ENCODE data around the gene SBNO2. TPM values are rescaled to one million over a fixed set of nuclear protein-coding genes. Genes with fewer than 3 reads are reported as not detected.

SBNO2 gene
- total and polyA plus RNA-seq, 4 donors = 2.2 to 25.0 (median 15.0) TPM

DNA sequence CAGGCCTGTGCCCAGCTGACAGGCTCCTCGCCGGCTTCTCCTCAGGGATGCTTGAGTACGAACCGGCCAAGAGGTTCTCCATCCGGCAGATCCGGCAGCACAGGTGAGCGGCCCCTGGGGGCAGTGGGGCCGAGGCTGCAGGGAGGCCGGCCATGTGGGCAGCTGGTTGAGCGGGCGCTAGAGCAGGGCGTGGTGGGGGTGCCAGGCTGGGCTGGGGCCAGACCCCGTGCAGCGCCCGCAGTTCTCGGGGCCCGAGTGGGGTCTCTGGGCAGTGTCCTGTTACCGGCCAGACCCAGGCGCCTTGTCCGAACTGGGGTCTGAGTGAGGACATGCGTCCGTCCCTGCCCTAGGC, 47.8 kb upstream of the SBNO2 start:
- Histone ChIP-seq H3K4me1 (ENCODE audit: control insufficient read depth in 4 of 4, insufficient read depth in 4 of 4, low read length in 3 of 4) (peaks cover 0 to 7% (median 3%) of the 10 kb centered on the region in 4 donors), H3K4me3 (ENCODE audit: low read depth in 1 of 3, low read length in 3 of 3) (no peak overlapping the region), H3K27ac (ENCODE audit: low read depth in 1 of 2, low read length in 2 of 2) (no peak overlapping the region), H3K9me3 (ENCODE audit: control insufficient read depth in 4 of 4, low read length in 3 of 4) (no peaks in the 10 kb centered on the region), H3K27me3 (ENCODE audit: control insufficient read depth in 4 of 4, insufficient read depth in 4 of 4, low read length in 3 of 4) (no peaks in the 10 kb centered on the region), H3K9ac (ENCODE audit: low read depth in 1 of 2, low read length in 2 of 2) (no peak overlapping the region), H3K36me3 (ENCODE audit: control insufficient read depth in 4 of 4, insufficient read depth in 3 of 4, low read depth in 1 of 4, low read length in 3 of 4) (peaks cover 0 to 29% (median 11%) of the 10 kb centered on the region in 4 donors)
- DNase-seq (ENCODE audit: low spot score) = no peak
- WGBS = 94% methylated on average over 22 of the region's 22 CpGs
- TF ChIP-seq, protein P1, sequence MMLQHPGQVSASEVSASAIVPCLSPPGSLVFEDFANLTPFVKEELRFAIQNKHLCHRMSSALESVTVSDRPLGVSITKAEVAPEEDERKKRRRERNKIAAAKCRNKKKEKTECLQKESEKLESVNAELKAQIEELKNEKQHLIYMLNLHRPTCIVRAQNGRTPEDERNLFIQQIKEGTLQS (IDR thresholded peaks at IDR 0.05) = no peak
- TF ChIP-seq ZBTB33 (IDR thresholded peaks at IDR 0.05) = no peak

- Histone ChIP-seq H3K4me1 (ENCODE audit: control insufficient read depth in 4 of 4, insufficient read depth in 4 of 4, low read length in 3 of 4) (peaks cover 0 to 7% (median 3%) of the 10 kb centered on the region in 4 donors), H3K4me3 (ENCODE audit: low read depth in 1 of 3, low read length in 3 of 3) (no peak overlapping the region), H3K27me3 (ENCODE audit: control insufficient read depth in 4 of 4, insufficient read depth in 4 of 4, low read length in 3 of 4) (no peaks in the 10 kb centered on the region), H3K27ac (ENCODE audit: low read depth in 1 of 2, low read length in 2 of 2) (no peak overlapping the region), H3K9ac (ENCODE audit: low read depth in 1 of 2, low read length in 2 of 2) (no peak overlapping the region), H3K9me3 (ENCODE audit: control insufficient read depth in 4 of 4, low read length in 3 of 4) (no peaks in the 10 kb centered on the region), H3K36me3 (ENCODE audit: control insufficient read depth in 4 of 4, insufficient read depth in 3 of 4, low read depth in 1 of 4, low read length in 3 of 4) (peaks cover 0 to 24% (median 11%) of the 10 kb centered on the region in 4 donors)
- DNase-seq (ENCODE audit: low spot score) = no peak
- 62% methylated on average over 38 of the region's 38 CpGs for WGBS
- TF ChIP-seq, protein P2, sequence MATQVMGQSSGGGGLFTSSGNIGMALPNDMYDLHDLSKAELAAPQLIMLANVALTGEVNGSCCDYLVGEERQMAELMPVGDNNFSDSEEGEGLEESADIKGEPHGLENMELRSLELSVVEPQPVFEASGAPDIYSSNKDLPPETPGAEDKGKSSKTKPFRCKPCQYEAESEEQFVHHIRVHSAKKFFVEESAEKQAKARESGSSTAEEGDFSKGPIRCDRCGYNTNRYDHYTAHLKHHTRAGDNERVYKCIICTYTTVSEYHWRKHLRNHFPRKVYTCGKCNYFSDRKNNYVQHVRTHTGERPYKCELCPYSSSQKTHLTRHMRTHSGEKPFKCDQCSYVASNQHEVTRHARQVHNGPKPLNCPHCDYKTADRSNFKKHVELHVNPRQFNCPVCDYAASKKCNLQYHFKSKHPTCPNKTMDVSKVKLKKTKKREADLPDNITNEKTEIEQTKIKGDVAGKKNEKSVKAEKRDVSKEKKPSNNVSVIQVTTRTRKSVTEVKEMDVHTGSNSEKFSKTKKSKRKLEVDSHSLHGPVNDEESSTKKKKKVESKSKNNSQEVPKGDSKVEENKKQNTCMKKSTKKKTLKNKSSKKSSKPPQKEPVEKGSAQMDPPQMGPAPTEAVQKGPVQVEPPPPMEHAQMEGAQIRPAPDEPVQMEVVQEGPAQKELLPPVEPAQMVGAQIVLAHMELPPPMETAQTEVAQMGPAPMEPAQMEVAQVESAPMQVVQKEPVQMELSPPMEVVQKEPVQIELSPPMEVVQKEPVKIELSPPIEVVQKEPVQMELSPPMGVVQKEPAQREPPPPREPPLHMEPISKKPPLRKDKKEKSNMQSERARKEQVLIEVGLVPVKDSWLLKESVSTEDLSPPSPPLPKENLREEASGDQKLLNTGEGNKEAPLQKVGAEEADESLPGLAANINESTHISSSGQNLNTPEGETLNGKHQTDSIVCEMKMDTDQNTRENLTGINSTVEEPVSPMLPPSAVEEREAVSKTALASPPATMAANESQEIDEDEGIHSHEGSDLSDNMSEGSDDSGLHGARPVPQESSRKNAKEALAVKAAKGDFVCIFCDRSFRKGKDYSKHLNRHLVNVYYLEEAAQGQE (IDR thresholded peaks at IDR 0.05) = no peak
- TF ChIP-seq YY1 (IDR thresholded peaks at IDR 0.05) = no peak
- no peak for TF ChIP-seq NR2F2 (IDR thresholded peaks at IDR 0.05)
- TF ChIP-seq, protein P1 (IDR thresholded peaks at IDR 0.05) = no peak
- TF ChIP-seq RAD21 (IDR thresholded peaks at IDR 0.05) = peak; percentile 80 to 87
- TF ChIP-seq ZBTB33 (IDR thresholded peaks at IDR 0.05) = no peak
- TF ChIP-seq, protein P3, sequence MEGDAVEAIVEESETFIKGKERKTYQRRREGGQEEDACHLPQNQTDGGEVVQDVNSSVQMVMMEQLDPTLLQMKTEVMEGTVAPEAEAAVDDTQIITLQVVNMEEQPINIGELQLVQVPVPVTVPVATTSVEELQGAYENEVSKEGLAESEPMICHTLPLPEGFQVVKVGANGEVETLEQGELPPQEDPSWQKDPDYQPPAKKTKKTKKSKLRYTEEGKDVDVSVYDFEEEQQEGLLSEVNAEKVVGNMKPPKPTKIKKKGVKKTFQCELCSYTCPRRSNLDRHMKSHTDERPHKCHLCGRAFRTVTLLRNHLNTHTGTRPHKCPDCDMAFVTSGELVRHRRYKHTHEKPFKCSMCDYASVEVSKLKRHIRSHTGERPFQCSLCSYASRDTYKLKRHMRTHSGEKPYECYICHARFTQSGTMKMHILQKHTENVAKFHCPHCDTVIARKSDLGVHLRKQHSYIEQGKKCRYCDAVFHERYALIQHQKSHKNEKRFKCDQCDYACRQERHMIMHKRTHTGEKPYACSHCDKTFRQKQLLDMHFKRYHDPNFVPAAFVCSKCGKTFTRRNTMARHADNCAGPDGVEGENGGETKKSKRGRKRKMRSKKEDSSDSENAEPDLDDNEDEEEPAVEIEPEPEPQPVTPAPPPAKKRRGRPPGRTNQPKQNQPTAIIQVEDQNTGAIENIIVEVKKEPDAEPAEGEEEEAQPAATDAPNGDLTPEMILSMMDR (IDR thresholded peaks at IDR 0.05; ENCODE audit: low read depth, low read length, missing input control) = peak; percentile 71
- TF ChIP-seq FOXA1 (IDR thresholded peaks at IDR 0.05) = no peak
- TF ChIP-seq MAX (IDR thresholded peaks at IDR 0.05) = no peak
- TF ChIP-seq HNF4G (IDR thresholded peaks at IDR 0.05) = no peak
Observed at GRCh38 chr19:1220976-1221903, 47.2 kb upstream of the SBNO2 start.

Data from liver (tissue), 9 donors.